AG04449 (cell line): Measurements from ENCODE around the gene DNAI1.

Experiments
- CTCF ChIA-PET: fragments of 350-600 bp; formaldehyde crosslinking; extraction: SDS; loops from one replicate; lab custom pipeline; 2021; ENCODE audit warnings: antibody characterized with exemption; lab: Yijun Ruan, JAX
- POLR2A ChIA-PET: fragments of 400-600, 350-600 bp; formaldehyde crosslinking; extraction: SDS; loops from one replicate; lab custom pipeline; 2020; ENCODE audit warnings: antibody characterized with exemption, inconsistent platforms; lab: Yijun Ruan, JAX
- DNase-seq: peaks from one replicate; pipeline ENCODE4 v3.0.0-alpha.2; 2010; ENCODE audit warnings: low read depth, low spot score
- H3K4me3 ChIP-seq: 2 replicates; pipeline ENCODE4 v1.5.1; 2011; ENCODE audit warnings: low read depth, mild to moderate bottlenecking, control low read depth, low read length
- TF ChIP-seq, protein P1 (sequence below): IDR thresholded peaks from one replicate; pipeline ENCODE4 v1.5.1; 2011; ENCODE audit warnings: mild to moderate bottlenecking, moderate library complexity, low read length, control low read depth, inconsistent platforms; ENCODE audit not compliant: insufficient read depth; ENCODE audit errors: missing control alignments

The DNAI1 gene

GRCh38 chr9:34564617-34565016 is 106.0 kb downstream of the DNAI1 start:
- POLR2A ChIA-PET = no interaction called here
- TF ChIP-seq, protein P1, sequence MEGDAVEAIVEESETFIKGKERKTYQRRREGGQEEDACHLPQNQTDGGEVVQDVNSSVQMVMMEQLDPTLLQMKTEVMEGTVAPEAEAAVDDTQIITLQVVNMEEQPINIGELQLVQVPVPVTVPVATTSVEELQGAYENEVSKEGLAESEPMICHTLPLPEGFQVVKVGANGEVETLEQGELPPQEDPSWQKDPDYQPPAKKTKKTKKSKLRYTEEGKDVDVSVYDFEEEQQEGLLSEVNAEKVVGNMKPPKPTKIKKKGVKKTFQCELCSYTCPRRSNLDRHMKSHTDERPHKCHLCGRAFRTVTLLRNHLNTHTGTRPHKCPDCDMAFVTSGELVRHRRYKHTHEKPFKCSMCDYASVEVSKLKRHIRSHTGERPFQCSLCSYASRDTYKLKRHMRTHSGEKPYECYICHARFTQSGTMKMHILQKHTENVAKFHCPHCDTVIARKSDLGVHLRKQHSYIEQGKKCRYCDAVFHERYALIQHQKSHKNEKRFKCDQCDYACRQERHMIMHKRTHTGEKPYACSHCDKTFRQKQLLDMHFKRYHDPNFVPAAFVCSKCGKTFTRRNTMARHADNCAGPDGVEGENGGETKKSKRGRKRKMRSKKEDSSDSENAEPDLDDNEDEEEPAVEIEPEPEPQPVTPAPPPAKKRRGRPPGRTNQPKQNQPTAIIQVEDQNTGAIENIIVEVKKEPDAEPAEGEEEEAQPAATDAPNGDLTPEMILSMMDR = no peak
- H3K4me3 ChIP-seq = no peak overlapping the region
- CTCF ChIA-PET = interaction anchor here (0.6 to 3.0 kb wide), 4 partner anchors 18 to 40 kb away, joined by 3 to 22 read pairs (median 4); no protein-coding TSS in a partner anchor
- no peak for DNase-seq

DNA sequence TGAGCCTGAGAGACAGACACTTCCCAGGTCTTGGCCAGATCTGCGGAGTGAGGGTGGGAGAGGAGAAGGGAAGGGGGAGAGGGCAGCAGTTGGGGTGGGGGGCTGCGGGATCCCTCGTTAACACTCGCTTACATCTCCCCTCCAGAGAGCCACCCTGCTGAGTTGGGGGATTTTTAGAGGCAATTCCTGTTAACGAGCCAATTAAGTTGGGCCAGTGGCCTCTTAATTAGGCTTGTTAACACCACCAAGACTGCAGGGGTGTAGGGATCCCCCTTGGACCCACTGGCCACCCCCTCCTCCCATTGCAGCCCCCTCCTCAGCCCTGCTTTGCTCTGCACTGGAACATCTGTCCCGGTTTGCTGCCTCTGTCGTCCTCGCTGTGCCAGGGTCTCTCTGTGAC is 107.3 kb downstream of the DNAI1 start:
- DNase-seq = no peak
- POLR2A ChIA-PET = no interaction called here
- no peak overlapping the region for H3K4me3 ChIP-seq
- CTCF ChIA-PET = interaction anchor here (1.1 kb wide), 1 partner anchor 26 kb away, joined by 4 read pairs; no protein-coding TSS in a partner anchor
- TF ChIP-seq, protein P1 = no peak

GRCh38 chr9:34566322-34566721 is 107.7 kb downstream of the DNAI1 start:
- POLR2A ChIA-PET = no interaction called here
- no peak for DNase-seq
- CTCF ChIA-PET = interaction anchor here (0.8 to 1.1 kb wide), 3 partner anchors 15 to 162 kb away, joined by 3 to 5 read pairs (median 4); no protein-coding TSS in a partner anchor
- TF ChIP-seq, protein P1 = no peak
- no peak overlapping the region for H3K4me3 ChIP-seq

DNA sequence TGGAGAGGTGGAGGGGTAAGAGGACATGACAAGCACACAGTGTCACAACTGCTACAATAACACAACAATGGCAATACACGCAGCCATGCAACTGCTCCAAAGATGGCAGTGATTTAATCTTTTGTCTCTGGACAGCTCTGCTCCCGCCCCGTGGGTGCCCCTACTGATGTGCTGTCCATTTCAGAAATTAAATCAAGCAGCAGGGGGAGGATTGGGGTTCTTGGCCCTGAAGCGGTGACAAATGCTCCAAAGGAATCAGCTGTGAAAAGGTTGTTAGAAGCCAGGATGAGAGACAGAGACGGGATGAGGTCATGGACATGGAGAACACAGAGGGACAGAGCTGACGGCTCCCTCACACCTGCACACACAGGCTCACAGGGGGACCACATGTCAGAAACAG is 108.4 kb downstream of the DNAI1 start:
- DNase-seq = no peak
- ChIA-PET POLR2A (no interaction called here), CTCF (interaction anchor here (0.8 to 1.1 kb wide), 3 partner anchors 16 to 162 kb away, joined by 3 to 5 read pairs (median 4); no protein-coding TSS in a partner anchor)
- no peak overlapping the region for H3K4me3 ChIP-seq
- TF ChIP-seq, protein P1 = no peak

GRCh38 chr9:34568133-34568532 is 109.5 kb downstream of the DNAI1 start:
- CTCF ChIA-PET = interaction anchor here (1.5 to 4.0 kb wide), 2 partner anchors 12 to 24 kb away, joined by 3 to 19 read pairs; no protein-coding TSS in a partner anchor
- TF ChIP-seq, protein P1 = no peak
- H3K4me3 ChIP-seq = no peak overlapping the region
- DNase-seq = no peak
- POLR2A ChIA-PET = no interaction called here

DNA sequence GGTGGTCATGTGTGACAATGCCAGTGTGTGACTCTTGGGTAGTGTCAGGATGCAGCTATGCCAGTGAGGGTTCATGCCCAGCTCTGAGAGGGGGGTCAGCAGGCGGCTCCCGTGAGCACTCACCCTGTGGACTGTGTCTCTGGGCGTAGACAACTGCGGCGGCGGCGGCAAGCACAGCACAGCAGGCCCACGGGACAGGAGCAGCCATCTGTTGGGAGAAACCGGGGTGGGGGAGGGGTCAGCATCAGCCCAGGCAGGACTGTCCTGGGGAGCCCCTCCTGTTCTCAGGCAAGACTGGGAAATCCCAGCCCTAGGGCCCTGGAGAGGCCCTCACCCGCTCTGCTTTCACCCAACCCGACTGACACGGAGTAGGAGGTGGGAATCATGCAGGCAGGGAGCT is 110.2 kb downstream of the DNAI1 start:
- no peak for DNase-seq
- TF ChIP-seq, protein P1 = no peak
- ChIA-PET POLR2A (no interaction called here), CTCF (interaction anchor here (1.5 to 4.0 kb wide), 2 partner anchors 11 to 23 kb away, joined by 3 to 19 read pairs; no protein-coding TSS in a partner anchor)
- H3K4me3 ChIP-seq = no peak overlapping the region
